ENCODE measurements around the gene IQCC.

Gene IQCC

DNA sequence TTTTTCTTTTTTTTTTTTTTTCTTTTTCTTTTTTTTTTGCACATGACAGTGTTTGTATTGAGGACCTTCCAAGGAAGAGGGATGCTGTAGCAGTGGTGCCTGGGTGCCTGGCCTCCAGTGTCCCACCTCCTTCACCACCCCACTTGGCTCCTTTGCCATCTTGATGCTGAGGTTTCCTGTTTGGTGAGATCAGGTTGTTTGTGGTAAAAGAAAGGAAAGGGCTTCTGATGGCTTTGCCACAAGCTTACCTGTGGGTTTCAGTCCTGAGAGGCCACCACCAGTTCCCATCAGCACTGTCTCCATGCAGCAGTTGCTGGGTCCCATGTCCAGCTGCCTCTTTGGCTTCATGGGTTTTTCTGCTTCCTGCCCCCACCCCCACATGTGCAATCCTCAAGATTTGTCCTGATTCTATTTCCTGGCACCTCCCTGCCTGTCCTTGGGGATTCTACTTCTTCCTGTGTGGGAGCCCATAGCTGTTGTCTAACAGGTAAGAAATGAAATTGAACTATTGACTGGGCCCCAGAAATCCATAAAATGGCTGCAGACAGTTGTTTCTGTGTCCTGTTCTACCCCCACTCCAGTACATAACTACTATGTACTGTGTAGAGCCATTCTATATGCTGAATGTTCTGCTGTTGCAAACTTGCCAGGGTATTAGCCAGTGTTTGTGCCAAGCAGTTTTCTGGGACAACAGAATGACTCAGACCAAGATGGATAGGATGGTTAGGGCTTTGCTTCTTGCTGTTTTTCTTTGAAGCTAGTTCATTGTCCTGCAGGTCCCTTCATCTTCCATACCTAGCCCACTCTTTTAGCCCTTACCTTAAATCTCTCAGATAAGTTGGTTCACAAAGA lies 9.3 kb upstream of the IQCC start:
- DNase-seq = no peak

DNA sequence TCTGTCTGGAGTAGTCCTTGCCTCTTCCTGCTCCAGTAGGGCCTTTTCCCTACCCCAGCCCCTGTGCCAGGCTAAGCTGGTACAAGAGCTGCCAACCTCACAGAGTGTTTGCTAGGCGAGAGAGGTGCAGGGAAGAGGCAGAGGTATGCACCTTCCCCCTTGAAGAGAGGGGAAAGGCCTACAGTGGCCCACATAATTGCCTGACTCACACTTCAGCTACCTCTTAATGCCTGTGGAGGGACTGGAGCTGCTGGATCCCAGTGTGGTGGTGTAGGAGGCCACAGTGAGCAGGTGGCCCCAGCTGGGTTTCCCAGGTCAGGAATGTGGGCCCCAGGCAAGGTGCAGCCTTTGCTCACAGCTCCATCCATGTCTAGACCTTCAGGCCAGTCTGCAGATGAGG lies 8.4 kb upstream of the IQCC start:
- no peak for DNase-seq

DNA sequence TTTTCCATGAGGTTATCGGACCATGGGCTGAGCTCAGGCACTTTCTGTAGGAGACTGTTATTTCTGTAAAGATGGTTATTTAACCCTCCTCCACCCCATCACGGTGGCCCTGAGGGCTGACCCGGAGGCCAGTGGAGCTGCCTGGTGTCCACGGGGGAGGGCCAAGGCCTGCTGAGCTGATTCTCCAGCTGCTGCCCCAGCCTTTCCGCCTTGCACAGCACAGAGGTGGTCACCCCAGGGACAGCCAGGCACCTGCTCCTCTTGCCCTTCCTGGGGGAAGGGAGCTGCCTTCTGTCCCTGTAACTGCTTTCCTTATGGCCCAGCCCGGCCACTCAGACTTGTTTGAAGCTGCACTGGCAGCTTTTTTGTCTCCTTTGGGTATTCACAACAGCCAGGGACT lies 7.6 kb upstream of the IQCC start:
- DNase-seq = no peak

- DNase-seq = no peak
Measured at GRCh38 chr1:32198237-32199042, 7.0 kb upstream of the IQCC start.

DNA sequence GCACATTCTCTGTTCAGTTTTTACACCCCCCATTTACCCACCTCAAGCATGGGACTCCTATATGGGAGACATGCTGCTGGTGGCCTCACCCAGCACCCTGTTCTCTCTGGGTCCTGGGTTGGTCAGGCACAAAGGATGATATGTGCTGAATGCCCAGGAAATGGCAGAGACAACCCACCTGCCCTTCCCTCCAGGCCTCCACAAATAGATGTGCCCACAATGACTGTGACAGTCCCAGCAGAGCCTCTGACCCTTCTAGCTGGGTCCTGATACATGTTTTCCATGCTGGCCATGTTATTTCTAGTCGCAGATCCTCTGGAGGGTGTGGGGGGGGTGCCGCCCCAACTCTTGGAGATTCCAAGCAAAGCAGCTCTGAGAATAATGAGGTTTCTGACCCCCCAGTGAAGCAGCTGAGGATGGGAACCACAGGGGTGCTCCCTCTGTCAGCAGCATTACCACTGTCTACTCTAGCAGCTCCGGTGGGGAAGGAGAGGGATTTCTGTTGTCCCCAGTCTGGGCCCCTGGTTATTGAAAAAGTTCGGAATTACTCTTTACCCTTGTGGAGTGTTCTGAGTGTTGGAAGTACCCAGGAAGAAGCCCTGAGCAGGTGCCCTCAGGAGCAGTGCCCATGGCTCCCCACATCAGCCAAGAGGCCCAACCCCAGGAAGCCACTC lies 6.3 kb upstream of the IQCC start:
- no peak for DNase-seq

GRCh38 chr1:32199717-32200072 lies 5.8 kb upstream of the IQCC start:
- DNase-seq = no peak

DNA sequence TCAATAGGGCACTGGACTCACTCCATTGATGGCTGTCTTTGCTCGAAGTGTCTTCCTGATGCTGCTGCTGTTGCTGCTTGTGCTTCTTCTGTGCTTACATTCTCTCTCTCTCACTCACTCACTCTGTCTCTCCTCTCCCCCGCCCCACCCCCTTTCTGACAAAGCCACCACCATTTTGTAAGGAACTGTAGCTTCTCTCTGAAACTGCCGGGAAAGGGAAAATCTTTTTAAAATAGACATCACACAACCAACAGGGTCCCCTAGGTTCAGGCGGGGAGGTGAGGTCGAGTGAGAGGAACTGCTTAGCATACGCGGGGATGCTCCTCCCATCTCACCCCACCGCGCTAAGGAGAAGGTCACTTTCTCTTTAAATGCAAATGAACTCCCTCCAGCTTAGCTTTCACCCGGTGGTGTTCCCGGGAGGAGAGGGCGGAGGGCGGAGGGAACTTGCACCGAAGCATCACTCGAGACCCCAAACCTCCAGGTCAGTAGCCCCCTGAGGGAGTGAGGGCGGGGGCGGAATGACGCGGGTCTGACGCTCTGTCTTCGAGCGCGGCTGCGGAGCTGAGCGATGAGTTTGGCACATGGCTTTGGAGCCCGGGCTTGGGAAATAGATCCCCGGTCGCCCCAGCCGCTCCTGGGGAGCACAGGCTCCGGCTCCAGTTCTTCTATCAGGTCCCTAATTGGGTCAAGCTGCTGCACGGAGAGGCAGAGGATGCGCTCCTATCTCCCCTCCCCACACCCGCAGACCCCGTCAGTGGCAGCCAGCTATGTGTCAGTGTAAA lies 5.1 kb upstream of the IQCC start, which contains the start of gene CCDC28B:
CCDC28B (plus strand) TSS at position 370 of the 785 bp plus-strand sequence. CDS start 1,341 bp downstream, outside the sequence.
- peak; percentile 45 to 48 for DNase-seq

DNA sequence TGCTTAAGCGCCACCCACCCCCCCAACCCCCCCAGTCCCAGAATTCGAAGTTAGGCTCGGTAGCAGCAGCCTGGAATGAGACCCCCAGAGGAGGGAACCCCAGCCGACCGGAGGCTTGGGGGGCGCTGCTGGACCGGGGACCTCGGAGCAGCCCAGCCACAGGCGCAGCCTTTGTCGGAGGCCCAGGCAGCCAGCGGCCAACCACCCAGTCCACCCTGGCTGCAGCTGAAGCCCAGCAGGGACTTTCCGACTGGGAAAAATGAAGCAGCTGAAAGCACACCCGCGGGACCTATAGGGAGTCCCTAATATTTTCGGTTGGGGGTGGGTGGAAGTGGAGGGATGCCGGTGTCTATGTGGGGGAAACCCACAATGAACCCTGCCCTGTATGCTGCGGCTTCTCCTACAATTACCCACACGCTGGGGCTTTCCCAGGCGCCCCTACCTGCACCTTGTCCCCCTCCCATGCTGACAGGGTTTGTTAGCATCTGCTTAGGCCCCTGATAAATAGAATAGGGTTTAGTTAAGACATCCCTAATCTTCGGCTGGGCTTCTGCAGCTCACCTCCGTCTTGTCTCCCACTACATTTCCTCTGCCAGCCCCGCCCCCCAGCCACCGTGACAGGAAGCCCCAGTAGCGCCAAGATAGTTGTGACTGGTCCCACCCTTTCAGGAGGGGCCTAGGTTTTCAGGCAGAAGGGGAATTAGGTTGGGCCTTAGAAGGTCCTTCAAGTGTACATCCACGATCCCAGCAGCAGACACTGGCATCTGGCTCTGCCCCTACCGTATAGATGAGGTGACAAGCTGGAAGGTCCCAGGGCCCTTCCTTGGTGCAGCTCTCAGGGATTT lies 4.2 kb upstream of the IQCC start:
- peak; percentile 69 to 70 for DNase-seq

DNA sequence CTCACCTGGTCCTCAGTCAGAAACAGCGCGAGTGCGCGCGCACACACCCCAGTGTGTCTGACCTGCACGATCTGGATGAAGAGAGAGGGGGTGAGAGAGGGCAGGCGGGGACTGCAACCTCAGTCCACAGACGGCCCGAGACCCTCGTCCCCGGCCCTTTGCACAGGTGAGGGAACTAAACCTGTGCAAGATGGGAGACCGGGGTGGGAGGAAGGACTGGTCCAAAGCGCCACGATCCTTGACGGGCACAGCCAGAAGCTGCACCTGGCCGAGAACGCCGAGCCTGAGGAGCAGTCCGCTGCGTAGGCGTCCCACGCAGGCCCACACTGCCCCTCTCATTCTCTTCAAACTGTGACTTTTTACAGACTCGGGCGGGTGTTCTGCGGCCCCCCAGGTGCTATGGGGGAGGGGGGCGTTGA lies 519 bp upstream of the IQCC start:
- DNase-seq = no peak

GRCh38 chr1:32208469-32208868 lies 3.0 kb downstream of the IQCC start:
- DNase-seq = no peak

DNA sequence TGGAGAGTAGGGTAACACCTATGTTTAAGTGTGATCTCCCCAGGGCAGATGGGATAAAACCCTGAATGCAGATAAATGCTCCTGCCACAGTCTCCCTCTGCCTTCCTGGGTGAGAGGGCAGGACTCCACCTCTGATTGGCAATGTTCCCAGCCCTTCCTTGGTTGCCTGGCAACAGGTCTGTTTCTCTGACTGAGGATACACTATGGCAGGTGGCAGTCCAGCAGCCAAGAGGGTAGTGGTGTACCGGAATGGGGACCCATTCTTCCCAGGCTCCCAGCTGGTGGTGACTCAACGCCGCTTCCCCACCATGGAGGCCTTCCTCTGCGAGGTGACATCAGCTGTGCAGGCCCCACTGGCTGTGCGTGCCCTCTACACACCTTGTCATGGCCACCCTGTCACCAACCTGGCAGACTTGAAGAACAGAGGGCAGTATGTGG lies 3.4 kb downstream of the IQCC start, which contains the start of gene DCDC2B:
DCDC2B (plus strand) TSS at position 199 of the 438 bp plus-strand sequence; CDS start at position 204, 5 bp downstream.
- DNase-seq = no peak

- DNase-seq = peak; percentile 58 to 67
Measured at GRCh38 chr1:32215629-32216480, 10.4 kb downstream of the IQCC start.

- DNase-seq = no peak
Measured at GRCh38 chr1:32216566-32216965, 11.1 kb downstream of the IQCC start.

GRCh38 chr1:32219022-32219421 lies 13.6 kb downstream of the IQCC start:
- DNase-seq = no peak

GRCh38 chr1:32220746-32221580 lies 15.5 kb downstream of the IQCC start:
- DNase-seq = no peak

DNA sequence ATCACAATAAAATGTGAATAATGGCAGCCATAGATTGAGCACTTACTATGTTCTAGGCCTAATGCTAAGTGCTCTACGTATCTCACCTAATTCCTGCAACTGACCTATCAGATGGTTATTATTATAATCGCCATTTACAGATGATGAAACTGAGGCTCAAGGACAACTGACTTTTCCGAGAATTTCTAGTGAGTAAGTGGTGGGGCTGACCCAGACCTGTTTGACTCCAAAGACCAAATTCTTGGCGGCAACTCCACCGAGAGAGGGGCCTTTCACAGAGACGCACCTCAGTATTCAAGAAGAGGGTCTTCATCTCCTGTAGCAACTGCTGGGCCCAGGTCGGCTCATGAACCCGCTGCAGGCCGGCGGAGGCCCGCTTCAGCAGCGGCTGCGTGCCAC lies 16.1 kb downstream of the IQCC start:
- no peak for DNase-seq

DNA sequence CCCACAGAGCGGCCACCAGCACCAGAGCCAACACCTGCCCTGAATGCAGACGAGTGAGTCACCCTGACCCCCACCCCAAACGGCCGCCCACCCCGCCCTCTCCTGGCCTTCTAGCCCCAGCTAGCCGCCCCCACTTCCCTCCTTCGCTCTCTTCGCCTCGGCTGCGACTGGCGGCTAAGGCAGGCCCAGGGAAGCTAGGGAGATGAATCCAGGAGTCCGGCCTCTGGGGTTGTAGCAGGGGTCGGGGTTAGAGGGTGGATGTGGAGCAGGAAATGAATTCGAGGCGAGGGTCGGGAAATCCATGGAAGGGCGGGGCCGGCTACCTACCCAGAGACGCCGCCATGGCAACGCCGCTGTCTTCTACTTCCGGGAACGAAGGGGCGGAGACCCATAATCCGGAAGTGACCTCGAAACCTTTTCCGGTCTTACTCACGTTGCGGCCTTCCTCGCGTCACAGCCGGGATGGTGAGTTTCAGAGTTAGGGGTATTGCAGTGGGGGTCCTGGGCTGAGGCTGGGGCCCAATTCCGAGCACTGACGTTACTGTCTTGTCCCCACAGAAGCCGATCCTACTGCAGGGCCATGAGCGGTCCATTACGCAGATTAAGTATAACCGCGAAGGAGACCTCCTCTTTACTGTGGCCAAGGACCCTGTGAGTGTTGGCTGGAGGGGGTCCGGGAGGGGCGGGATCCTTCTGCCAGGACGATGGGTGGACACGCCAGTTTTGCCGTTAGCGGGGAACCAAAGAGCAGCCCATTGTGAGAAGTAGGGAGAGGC lies 16.7 kb downstream of the IQCC start, which contains the start of the genes EIF3I and TMEM234:
EIF3I (plus strand) TSS at position 428 of the 776 bp plus-strand sequence; CDS start at position 463, 35 bp downstream.
TMEM234 (minus strand) TSS at position 374 of the 776 bp plus-strand sequence; CDS start at position 343, 31 bp downstream.
- peak; percentile 90 to 91 for DNase-seq

DNA sequence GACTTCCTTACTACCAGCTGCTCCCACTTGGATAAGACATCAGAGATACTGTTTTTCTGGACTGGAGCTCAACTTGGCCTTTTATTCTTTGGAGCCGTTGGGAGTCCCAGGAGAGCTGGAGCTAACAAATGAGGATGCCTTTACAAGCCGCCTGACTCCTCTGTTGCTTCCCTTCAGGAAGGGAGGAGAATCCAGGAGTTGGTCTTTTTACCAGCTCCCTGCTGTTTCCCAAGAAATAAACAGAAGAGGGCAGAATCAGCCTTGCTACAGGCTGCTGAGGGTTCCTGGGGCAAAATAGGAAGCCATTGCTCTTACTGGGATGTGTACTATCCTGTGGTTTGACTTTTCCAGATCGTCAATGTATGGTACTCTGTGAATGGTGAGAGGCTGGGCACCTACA lies 18.2 kb downstream of the IQCC start:
- no peak for DNase-seq

Measured in activated CD4-positive, alpha-beta T cell treated with anti-CD3 and anti-CD28 coated beads for 4 hours (primary cell).